H1 (cell line): Measurements from ENCODE around the gene PLN.

ENCODE experiments used
- CREB1 ChIP-seq: IDR thresholded peaks from 2 replicates; pipeline ENCODE4 v1.6.1; 2012; ENCODE audit warnings: inconsistent platforms
- EP300 ChIP-seq, 2 experiments: IDR thresholded peaks; 1 replicate in 1 of 2; 2 replicates in 1 of 2; pipeline ENCODE4 v1.6.1; 2011 to 2012; ENCODE audit warnings: low read depth in 2 of 2, low read length in 2 of 2, mild to moderate bottlenecking in 2 of 2, borderline replicate concordance in 1 of 2, inconsistent platforms in 1 of 2, moderate library complexity in 1 of 2
- EZH2 ChIP-seq: fragments of 200-600 bp; sonication (generic); IDR thresholded peaks from 2 replicates; pipeline ENCODE4 v1.7.1; 2012; ENCODE audit warnings: low read depth, mild to moderate bottlenecking, moderate library complexity, low read length, inconsistent platforms; ENCODE audit not compliant: severe bottlenecking
- HDAC6 ChIP-seq: IDR thresholded peaks from one replicate; pipeline ENCODE4 v1.7.1; 2012; ENCODE audit warnings: low read depth, mild to moderate bottlenecking, inconsistent platforms, low read length, moderate library complexity
- PHF8 ChIP-seq: fragments of 200-600 bp; sonication (generic); conservative IDR thresholded peaks from 2 replicates; pipeline ENCODE4 v1.7.1; 2012; ENCODE audit warnings: low read depth, mild to moderate bottlenecking, inconsistent platforms, low read length, moderate library complexity
- RFX5 ChIP-seq: IDR thresholded peaks from 2 replicates; pipeline ENCODE4 v1.6.1; 2011; ENCODE audit warnings: low read depth, low read length, improper control_type of control experiment, borderline replicate concordance
- SAP30 ChIP-seq: fragments of 300-600 bp; sonication (generic); IDR thresholded peaks from 2 replicates; pipeline ENCODE4 v1.7.1; 2012; ENCODE audit warnings: low read length, moderate library complexity, mild to moderate bottlenecking, inconsistent platforms; ENCODE audit not compliant: insufficient read depth, insufficient replicate concordance
- ZNF274 ChIP-seq: IDR thresholded peaks from 2 replicates; pipeline ENCODE4 v1.7.0; 2012; ENCODE audit warnings: low read length, borderline replicate concordance; ENCODE audit errors: extremely low read depth
- TF ChIP-seq, protein P1 (sequence below): IDR thresholded peaks from 2 replicates; pipeline ENCODE4 v1.6.1; 2011; ENCODE audit warnings: low read length, improper control_type of control experiment
- TF ChIP-seq, protein P2 (sequence below): IDR thresholded peaks from 2 replicates; pipeline ENCODE4 v1.6.1; 2012; ENCODE audit warnings: low read length, inconsistent platforms

DNA sequence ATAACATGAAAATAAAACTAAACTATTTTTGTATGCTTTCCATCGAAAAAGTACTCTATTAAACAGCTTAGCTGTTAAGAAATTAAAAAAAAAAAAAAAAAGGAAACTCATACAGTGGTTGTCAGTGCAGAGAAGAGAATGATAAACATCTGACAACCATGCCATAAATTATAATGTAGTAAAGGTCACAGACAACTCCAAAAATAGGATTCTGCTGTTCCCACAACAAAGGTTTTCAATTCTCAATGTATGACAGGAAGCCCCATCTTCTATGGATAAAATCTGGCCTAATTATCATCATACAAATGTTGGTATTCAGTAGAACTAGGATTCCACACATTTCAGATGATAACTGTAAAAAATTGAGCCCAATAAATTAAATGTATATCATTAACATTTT is 5.0 kb downstream of the PLN start:
- TF ChIP-seq RFX5 (no peak), CREB1 (no peak), ZNF274 (no peak), SAP30 (no peak), EP300 (IDR thresholded peaks at IDR 0.05; ENCODE audit: borderline replicate concordance in 1 of 2, low read depth in 2 of 2, low read length in 2 of 2) (no peak), HDAC6 (no peak), PHF8 (no peak), EZH2 (no peak)
- TF ChIP-seq, protein P1, sequence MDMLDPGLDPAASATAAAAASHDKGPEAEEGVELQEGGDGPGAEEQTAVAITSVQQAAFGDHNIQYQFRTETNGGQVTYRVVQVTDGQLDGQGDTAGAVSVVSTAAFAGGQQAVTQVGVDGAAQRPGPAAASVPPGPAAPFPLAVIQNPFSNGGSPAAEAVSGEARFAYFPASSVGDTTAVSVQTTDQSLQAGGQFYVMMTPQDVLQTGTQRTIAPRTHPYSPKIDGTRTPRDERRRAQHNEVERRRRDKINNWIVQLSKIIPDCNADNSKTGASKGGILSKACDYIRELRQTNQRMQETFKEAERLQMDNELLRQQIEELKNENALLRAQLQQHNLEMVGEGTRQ: no peak
- TF ChIP-seq, protein P2, sequence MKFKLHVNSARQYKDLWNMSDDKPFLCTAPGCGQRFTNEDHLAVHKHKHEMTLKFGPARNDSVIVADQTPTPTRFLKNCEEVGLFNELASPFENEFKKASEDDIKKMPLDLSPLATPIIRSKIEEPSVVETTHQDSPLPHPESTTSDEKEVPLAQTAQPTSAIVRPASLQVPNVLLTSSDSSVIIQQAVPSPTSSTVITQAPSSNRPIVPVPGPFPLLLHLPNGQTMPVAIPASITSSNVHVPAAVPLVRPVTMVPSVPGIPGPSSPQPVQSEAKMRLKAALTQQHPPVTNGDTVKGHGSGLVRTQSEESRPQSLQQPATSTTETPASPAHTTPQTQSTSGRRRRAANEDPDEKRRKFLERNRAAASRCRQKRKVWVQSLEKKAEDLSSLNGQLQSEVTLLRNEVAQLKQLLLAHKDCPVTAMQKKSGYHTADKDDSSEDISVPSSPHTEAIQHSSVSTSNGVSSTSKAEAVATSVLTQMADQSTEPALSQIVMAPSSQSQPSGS: no peak
